Lower leg skin (tissue), 3 donors: ENCODE data around the gene STX8.

ENCODE experiments used
- POLR2A ChIP-seq, 2 donors: fragments of 450-650 bp; IDR thresholded peaks; one replicate each; pipeline ENCODE4 v1.6.1; 2016 to 2017; ENCODE audit warnings: antibody characterized with exemption in 2 of 2, mild to moderate bottlenecking in 1 of 2, moderate library complexity in 1 of 2
- TF ChIP-seq, protein P1 (sequence below), 3 donors: fragments of 450-650 bp; IDR thresholded peaks; one replicate each; pipeline ENCODE4 v1.5.1; 2016; ENCODE audit warnings: antibody characterized with exemption in 3 of 3, mild to moderate bottlenecking in 3 of 3, moderate library complexity in 2 of 3

DNA sequence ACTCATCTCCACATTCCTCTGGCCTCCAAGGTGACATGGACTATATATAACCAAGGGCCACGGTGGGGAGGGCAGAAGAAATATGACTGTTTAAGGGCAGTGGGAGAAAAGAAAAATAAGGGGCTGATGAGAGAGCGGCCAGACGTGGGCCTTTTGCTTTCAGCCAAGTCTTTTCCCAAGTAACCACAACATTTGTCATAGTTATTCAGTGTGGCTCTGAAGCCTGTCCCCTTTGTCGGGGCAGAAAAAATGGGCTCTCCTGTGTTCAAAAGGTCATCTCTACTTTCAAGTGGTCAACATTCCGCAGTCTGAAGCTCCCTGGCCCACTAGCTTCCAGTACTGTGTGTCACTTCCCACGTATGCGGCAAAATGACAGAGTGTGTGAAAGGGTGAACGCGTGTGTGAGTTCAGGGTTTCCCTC lies 308.9 kb downstream of the STX8 start:
- TF ChIP-seq, protein P1, sequence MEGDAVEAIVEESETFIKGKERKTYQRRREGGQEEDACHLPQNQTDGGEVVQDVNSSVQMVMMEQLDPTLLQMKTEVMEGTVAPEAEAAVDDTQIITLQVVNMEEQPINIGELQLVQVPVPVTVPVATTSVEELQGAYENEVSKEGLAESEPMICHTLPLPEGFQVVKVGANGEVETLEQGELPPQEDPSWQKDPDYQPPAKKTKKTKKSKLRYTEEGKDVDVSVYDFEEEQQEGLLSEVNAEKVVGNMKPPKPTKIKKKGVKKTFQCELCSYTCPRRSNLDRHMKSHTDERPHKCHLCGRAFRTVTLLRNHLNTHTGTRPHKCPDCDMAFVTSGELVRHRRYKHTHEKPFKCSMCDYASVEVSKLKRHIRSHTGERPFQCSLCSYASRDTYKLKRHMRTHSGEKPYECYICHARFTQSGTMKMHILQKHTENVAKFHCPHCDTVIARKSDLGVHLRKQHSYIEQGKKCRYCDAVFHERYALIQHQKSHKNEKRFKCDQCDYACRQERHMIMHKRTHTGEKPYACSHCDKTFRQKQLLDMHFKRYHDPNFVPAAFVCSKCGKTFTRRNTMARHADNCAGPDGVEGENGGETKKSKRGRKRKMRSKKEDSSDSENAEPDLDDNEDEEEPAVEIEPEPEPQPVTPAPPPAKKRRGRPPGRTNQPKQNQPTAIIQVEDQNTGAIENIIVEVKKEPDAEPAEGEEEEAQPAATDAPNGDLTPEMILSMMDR (IDR thresholded peaks at IDR 0.05): no peak
- no peak for TF ChIP-seq POLR2A (IDR thresholded peaks at IDR 0.05)
